GM19193 (cell line): ENCODE data around the gene HBD.

Source experiments
- POLR2A ChIP-seq: IDR thresholded peaks from 4 replicates; pipeline ENCODE4 v1.6.1; 2011; ENCODE audit not compliant: insufficient read depth, insufficient read length; ENCODE audit errors: extremely low read depth

The HBD gene

GRCh38 chr11:5228124-5228523 lies 6.2 kb downstream of the HBD start:
- TF ChIP-seq POLR2A = no peak

- TF ChIP-seq POLR2A = no peak
Measured at GRCh38 chr11:5227681-5228080, 6.6 kb downstream of the HBD start.

GRCh38 chr11:5226732-5227310 lies 7.5 kb downstream of the HBD start, which contains the start of gene HBB:
HBB (minus strand) TSS chr11:5227071; CDS start chr11:5227021, 50 bp downstream.
- no peak for TF ChIP-seq POLR2A

- TF ChIP-seq POLR2A = no peak
Measured at GRCh38 chr11:5225480-5225871, 8.8 kb downstream of the HBD start.

GRCh38 chr11:5224538-5225479 lies 9.5 kb downstream of the HBD start:
- no peak for TF ChIP-seq POLR2A

- no peak for TF ChIP-seq POLR2A
Measured at GRCh38 chr11:5223686-5224085, 10.6 kb downstream of the HBD start.

- TF ChIP-seq POLR2A = no peak
Measured at GRCh38 chr11:5223146-5223545, 11.1 kb downstream of the HBD start.

- TF ChIP-seq POLR2A = no peak
Measured at GRCh38 chr11:5210376-5210885, 23.9 kb downstream of the HBD start.

- no peak for TF ChIP-seq POLR2A
Measured at GRCh38 chr11:5204787-5205186, 29.5 kb downstream of the HBD start.

GRCh38 chr11:5203366-5203765 lies 30.9 kb downstream of the HBD start:
- TF ChIP-seq POLR2A = no peak

GRCh38 chr11:5200582-5200981 lies 33.7 kb downstream of the HBD start, which contains the start of gene OR51V1:
OR51V1 (minus strand) TSS chr11:5200682; CDS start chr11:5200682, 0 bp downstream.
- TF ChIP-seq POLR2A = no peak

- no peak for TF ChIP-seq POLR2A
Measured at GRCh38 chr11:5198285-5198684, 36.0 kb downstream of the HBD start.

- TF ChIP-seq POLR2A = no peak
Measured at GRCh38 chr11:5197536-5197935, 36.7 kb downstream of the HBD start.

GRCh38 chr11:5196731-5197130 lies 37.6 kb downstream of the HBD start:
- TF ChIP-seq POLR2A = no peak

- TF ChIP-seq POLR2A = no peak
Measured at GRCh38 chr11:5196067-5196466, 38.2 kb downstream of the HBD start.

- no peak for TF ChIP-seq POLR2A
Measured at GRCh38 chr11:5192738-5193137, 41.5 kb downstream of the HBD start.
